ENCODE results near the gene EHD2. TPM values are rescaled to one million over a fixed set of nuclear protein-coding genes. Genes with fewer than 3 reads are reported as not detected.
A peak's percentile ranks its signal among the peaks of the same experiment; 100 is the strongest.
"Not testable (repeated sequence)": the region's sequence is repeated elsewhere in the genome, so short reads cannot be mapped to it uniquely, and the experiment has no call there.

EHD2 gene
- total and polyA plus RNA-seq, 3 experiments from 2014 or later: 0.07 TPM; not detected in 2

GRCh38 chr19:47776568-47776967 lies 63.3 kb downstream of the EHD2 start:
- no peaks in the 10 kb centered on the region for H3K27me3 Mint-ChIP-seq
- ChIA-PET CTCF (interaction anchor here (1.1 to 1.9 kb wide), 2 partner anchors 11 to 33 kb away, joined by 5 to 7 read pairs; no protein-coding TSS in a partner anchor), POLR2A (no interaction called here)
- H3K4me3 Mint-ChIP-seq: peak overlapping the region in 4 of 7 donors; percentile 11 to 94 (median 38)
- H3K27ac Mint-ChIP-seq: peak overlapping the region in 1 of 8 donors; percentile 12
- H3K4me1 Mint-ChIP-seq: peaks cover 25 to 38% (median 32%) of the 10 kb centered on the region in 3 donors
- H3K9me3 Mint-ChIP-seq: no peaks in the 10 kb centered on the region
- peaks cover 3 to 18% (median 6%) of the 10 kb centered on the region in 3 donors for H3K36me3 Mint-ChIP-seq
- peaks cover 2% of the 10 kb centered on the region for H3K36me3 ChIP-seq (ENCODE audit: insufficient read depth, low read length)
- H3K27ac ChIP-seq (ENCODE audit: low read depth, low read length): no peak overlapping the region
- H3K4me1 ChIP-seq (ENCODE audit: insufficient read depth, low read length): peaks cover 13% of the 10 kb centered on the region
- no peak overlapping the region for H3K4me3 ChIP-seq (ENCODE audit: low read length)
- H3K9me3 ChIP-seq (ENCODE audit: low read length): no peaks in the 10 kb centered on the region
- no peak for DNase-seq
- no peaks in the 10 kb centered on the region for H3K27me3 ChIP-seq (ENCODE audit: insufficient read depth, low read length, poor library complexity, severe bottlenecking)

DNA sequence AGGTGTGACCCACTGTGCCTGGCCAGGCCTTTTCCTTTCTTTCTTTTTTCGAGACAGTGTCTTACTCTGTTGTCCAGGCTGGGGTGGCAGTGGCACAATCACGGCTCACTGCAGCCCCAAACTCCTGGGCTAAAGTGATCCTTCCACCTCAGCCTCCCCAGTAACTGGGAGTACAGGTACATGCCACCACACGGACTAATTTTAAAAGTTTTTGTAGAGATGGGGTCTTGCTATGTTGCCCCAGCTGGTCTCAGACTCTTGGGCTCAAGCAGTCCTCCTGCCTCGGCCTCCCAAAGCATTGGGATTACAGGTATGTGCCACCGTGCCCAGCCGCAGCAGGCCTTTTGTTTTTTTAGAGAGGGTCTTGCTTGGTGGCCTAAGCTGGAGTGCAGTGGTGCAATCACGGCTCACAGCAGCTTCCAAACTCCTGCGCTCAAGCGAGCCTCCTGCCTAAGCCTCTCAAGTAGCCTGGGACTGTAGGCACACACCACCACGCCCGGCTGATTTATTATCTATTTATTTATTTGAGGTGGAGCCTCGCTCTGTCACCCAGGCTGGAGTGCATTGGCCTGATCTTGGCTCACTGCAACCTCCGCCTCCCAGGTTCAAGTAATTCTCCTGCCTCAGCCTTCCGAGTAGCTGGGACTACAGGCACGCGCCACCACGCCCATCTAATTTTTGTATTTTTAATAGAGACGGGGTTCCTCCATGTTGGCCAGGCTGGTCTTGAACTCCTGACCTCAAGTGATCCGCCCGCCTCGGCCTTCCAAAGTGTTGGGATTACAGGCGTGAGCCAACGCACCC lies 64.2 kb downstream of the EHD2 start:
- Mint-ChIP-seq H3K36me3 (peaks cover 4 to 27% (median 13%) of the 10 kb centered on the region in 3 donors), H3K4me1 (peaks cover 28 to 40% (median 35%) of the 10 kb centered on the region in 3 donors), H3K4me3 (peak overlapping the region; percentile 94 to 97 (median 97)), H3K27ac (peak overlapping the region in 6 of 8 donors; percentile 81 to 99 (median 96))
- Histone ChIP-seq H3K27ac (ENCODE audit: low read depth, low read length) (peak overlapping the region; percentile 92), H3K4me1 (ENCODE audit: insufficient read depth, low read length) (peaks cover 13% of the 10 kb centered on the region), H3K4me3 (ENCODE audit: low read length) (peak overlapping the region; percentile 93)
- ChIA-PET POLR2A (interaction anchor here (0.6 to 1.1 kb wide), 3 partner anchors 10 to 32 kb away, joined by 3 to 7 read pairs (median 3); partner anchors contain the start of gene NOP53), CTCF (interaction anchor here (1.9 kb wide), 1 partner anchor 34 kb away, joined by 7 read pairs; no protein-coding TSS in a partner anchor)
- not testable (repeated sequence) for H3K9me3 ChIP-seq (ENCODE audit: low read length); H3K9me3 Mint-ChIP-seq; H3K36me3 ChIP-seq (ENCODE audit: insufficient read depth, low read length); DNase-seq; H3K27me3 ChIP-seq (ENCODE audit: insufficient read depth, low read length, poor library complexity, severe bottlenecking); H3K27me3 Mint-ChIP-seq

DNA sequence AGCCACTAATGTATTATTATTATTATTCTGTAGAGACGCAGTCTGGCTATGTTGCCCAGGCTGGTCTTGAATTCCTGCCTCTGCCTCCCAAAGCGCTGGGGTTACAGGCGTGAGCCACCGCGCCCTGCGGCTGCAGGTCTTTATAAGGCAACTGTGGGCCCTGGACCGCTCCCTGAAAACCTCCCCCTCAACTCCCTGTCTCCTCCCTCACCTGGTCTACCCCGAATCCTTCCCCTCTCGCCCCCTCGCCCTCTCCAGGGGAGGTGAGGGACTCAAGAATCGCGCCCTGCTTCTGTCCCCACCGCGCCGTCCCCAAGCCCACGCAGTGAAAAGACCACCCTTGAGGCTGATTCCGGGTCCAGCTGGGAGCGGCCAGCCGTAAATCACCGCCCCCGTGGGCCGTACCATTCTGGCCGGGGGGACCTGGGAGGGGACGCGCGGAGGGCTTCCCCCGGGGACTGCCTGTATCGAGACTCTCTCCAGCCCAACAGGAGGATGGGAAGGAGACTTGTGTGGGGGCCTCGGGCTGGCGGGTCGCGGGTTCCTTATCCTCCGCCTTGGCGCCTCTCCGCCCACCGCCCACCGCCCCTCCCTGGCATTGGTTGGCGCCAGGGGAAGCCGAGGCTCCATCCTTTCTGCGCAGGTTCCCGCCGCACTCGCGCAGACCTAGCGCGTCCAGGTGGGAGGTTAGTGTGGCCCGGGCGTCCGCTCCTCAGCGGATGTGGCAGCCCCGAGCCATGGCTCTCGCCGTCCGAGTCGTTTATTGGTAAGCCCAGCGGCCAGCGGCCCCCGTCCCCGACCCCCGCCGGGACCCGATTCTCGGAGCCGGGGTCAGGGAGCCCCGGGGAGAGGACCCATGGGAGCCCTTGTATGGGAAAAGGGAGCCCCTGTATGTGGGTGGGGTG lies 65.1 kb downstream of the EHD2 start, which contains the start of gene SELENOW:
Gene SELENOW (plus strand): TSS at position 655 of the 905 bp plus-strand sequence. CDS start 83 bp downstream, at position 738.
- no peaks in the 10 kb centered on the region for H3K9me3 Mint-ChIP-seq
- H3K4me1 Mint-ChIP-seq: peaks cover 28 to 40% (median 35%) of the 10 kb centered on the region in 3 donors
- DNase-seq: peak; percentile 64 to 83 (median 79)
- H3K4me1 ChIP-seq (ENCODE audit: insufficient read depth, low read length): peaks cover 13% of the 10 kb centered on the region
- H3K27me3 Mint-ChIP-seq: no peaks in the 10 kb centered on the region
- no peaks in the 10 kb centered on the region for H3K9me3 ChIP-seq (ENCODE audit: low read length)
- H3K27me3 ChIP-seq (ENCODE audit: insufficient read depth, low read length, poor library complexity, severe bottlenecking): no peaks in the 10 kb centered on the region
- ChIA-PET POLR2A (interaction anchor here (0.6 to 1.1 kb wide), 3 partner anchors 11 to 33 kb away, joined by 3 to 7 read pairs (median 3); partner anchors contain the start of gene NOP53), CTCF (no interaction called here)
- peak within 1 kb of the TSS; percentile 94 to 97 (median 97) for H3K4me3 Mint-ChIP-seq
- H3K27ac ChIP-seq (ENCODE audit: low read depth, low read length): peak within 1 kb of the TSS; percentile 92
- peak within 1 kb of the TSS; percentile 81 to 99 (median 96) for H3K27ac Mint-ChIP-seq
- peaks cover 4 to 34% (median 13%) of the 10 kb centered on the region in 3 donors for H3K36me3 Mint-ChIP-seq
- H3K36me3 ChIP-seq (ENCODE audit: insufficient read depth, low read length): peaks cover 5% of the 10 kb centered on the region
- peak within 1 kb of the TSS; percentile 93 for H3K4me3 ChIP-seq (ENCODE audit: low read length)

DNA sequence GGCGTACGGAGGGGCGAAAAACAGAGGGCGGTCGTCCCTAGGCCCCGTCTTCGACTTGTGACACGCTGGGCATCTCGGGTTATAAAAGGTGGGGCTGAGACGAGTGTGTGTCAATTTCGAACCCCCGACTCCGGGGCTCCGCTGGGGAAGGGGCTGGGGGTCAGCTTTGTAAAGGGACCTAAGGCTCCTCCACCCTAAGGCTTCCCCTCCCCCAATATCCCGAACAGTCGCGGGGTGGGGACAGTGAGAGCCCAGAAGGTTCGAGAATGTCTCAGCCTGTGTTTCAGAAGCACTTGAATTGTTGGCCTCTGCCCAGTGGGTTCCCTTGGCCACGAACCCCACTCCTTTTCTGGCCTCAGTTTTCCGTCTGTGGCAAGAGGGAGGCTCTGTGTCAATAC lies 65.7 kb downstream of the EHD2 start:
- Mint-ChIP-seq H3K36me3 (peaks cover 4 to 40% (median 13%) of the 10 kb centered on the region in 3 donors), H3K4me1 (peaks cover 28 to 40% (median 35%) of the 10 kb centered on the region in 3 donors), H3K27me3 (no peaks in the 10 kb centered on the region), H3K9me3 (no peaks in the 10 kb centered on the region), H3K4me3 (peak overlapping the region; percentile 94 to 97 (median 97)), H3K27ac (peak overlapping the region; percentile 81 to 99 (median 96))
- peak overlapping the region; percentile 92 for H3K27ac ChIP-seq (ENCODE audit: low read depth, low read length)
- H3K27me3 ChIP-seq (ENCODE audit: insufficient read depth, low read length, poor library complexity, severe bottlenecking): no peaks in the 10 kb centered on the region
- POLR2A ChIA-PET: interaction anchor here (0.6 kb wide), 1 partner anchor 86 kb away, joined by 3 read pairs; no protein-coding TSS in a partner anchor
- no peaks in the 10 kb centered on the region for H3K9me3 ChIP-seq (ENCODE audit: low read length)
- peaks cover 13% of the 10 kb centered on the region for H3K4me1 ChIP-seq (ENCODE audit: insufficient read depth, low read length)
- H3K4me3 ChIP-seq (ENCODE audit: low read length): peak overlapping the region; percentile 93
- CTCF ChIA-PET: interaction anchor here (1.1 kb wide), 1 partner anchor 328 kb away, joined by 4 read pairs; no protein-coding TSS in a partner anchor
- no peak for DNase-seq
- peaks cover 5% of the 10 kb centered on the region for H3K36me3 ChIP-seq (ENCODE audit: insufficient read depth, low read length)

DNA sequence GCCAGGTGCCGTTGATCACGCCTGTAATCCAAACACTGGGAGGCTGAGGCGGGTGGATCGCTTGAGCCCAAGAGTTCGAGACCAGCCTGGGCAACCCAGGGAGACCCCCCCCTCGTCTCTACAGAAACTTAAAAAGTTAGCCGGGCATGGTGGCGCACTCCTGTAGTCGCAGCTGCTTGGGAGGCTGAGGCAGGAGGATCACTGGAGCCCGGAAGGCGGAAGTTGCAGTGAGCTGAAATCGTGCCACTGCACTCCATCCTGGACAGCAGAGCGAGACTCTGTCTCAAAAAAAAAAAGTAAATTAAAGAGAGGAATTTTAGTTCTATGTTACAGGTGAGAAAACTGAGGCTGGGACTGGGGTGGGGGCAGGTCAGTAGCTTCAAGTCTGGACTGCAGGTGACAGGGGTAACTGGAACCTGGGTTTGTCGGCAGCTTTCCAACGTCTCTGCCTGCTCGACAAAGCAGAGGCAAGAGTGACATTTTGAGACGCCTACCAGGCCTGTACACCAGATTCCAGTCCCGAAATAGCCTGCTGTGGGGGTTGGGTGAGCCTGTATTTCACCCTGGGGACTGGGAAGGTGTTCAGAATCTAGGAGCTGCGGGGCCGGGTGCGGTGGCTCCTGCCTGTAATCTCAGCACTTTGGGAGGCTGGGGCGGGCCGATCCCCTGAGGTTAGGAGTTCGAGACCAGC lies 66.4 kb downstream of the EHD2 start:
- POLR2A ChIA-PET: interaction anchor here (0.6 kb wide), 1 partner anchor 87 kb away, joined by 3 read pairs; no protein-coding TSS in a partner anchor

DNA sequence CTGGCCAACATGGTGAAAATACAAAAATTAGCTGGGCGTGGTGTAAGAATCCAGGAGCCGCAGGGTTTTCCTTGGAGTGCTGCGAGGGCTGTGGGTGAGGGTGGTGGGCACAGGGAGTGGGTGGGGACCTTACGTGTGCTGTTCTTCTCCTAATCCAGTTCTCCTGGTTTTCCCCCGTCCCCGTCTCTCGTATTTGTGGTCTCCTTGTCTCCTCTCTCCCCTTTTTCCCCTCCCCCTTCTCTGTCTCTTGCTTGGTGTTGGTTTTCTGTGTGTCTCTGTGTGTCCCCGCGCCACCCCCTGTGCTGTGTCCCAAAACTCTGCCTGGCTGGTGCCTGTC lies 67.0 kb downstream of the EHD2 start:
- H3K4me3 Mint-ChIP-seq: peak overlapping the region; percentile 80 to 97 (median 95)
- DNase-seq: no peak
- ChIA-PET CTCF (interaction anchor here (0.7 to 1.1 kb wide), 5 partner anchors 10 to 330 kb away, joined by 3 to 4 read pairs (median 3); no protein-coding TSS in a partner anchor), POLR2A (no interaction called here)
- H3K4me1 Mint-ChIP-seq: peaks cover 28 to 44% (median 35%) of the 10 kb centered on the region in 3 donors
- H3K27ac Mint-ChIP-seq: peak overlapping the region in 7 of 8 donors; percentile 71 to 98 (median 83)
- peaks cover 5% of the 10 kb centered on the region for H3K36me3 ChIP-seq (ENCODE audit: insufficient read depth, low read length)
- peaks cover 13% of the 10 kb centered on the region for H3K4me1 ChIP-seq (ENCODE audit: insufficient read depth, low read length)
- no peaks in the 10 kb centered on the region for H3K27me3 Mint-ChIP-seq
- H3K9me3 Mint-ChIP-seq: no peaks in the 10 kb centered on the region
- no peaks in the 10 kb centered on the region for H3K9me3 ChIP-seq (ENCODE audit: low read length)
- no peak overlapping the region for H3K27ac ChIP-seq (ENCODE audit: low read depth, low read length)
- no peaks in the 10 kb centered on the region for H3K27me3 ChIP-seq (ENCODE audit: insufficient read depth, low read length, poor library complexity, severe bottlenecking)
- H3K4me3 ChIP-seq (ENCODE audit: low read length): no peak overlapping the region
- H3K36me3 Mint-ChIP-seq: peaks cover 4 to 50% (median 17%) of the 10 kb centered on the region in 3 donors

More for the DNA sequence above, 66.4 kb downstream of the EHD2 start:
- CTCF ChIA-PET: interaction anchor here (0.7 to 1.1 kb wide), 5 partner anchors 10 to 329 kb away, joined by 3 to 4 read pairs (median 3); no protein-coding TSS in a partner anchor
- peaks cover 13% of the 10 kb centered on the region for H3K4me1 ChIP-seq (ENCODE audit: insufficient read depth, low read length)
- H3K36me3 ChIP-seq (ENCODE audit: insufficient read depth, low read length): peaks cover 5% of the 10 kb centered on the region
- no peaks in the 10 kb centered on the region for H3K9me3 ChIP-seq (ENCODE audit: low read length)
- no peaks in the 10 kb centered on the region for H3K27me3 Mint-ChIP-seq
- no peaks in the 10 kb centered on the region for H3K27me3 ChIP-seq (ENCODE audit: insufficient read depth, low read length, poor library complexity, severe bottlenecking)
- H3K9me3 Mint-ChIP-seq: no peaks in the 10 kb centered on the region
- no peak for DNase-seq
- peaks cover 28 to 44% (median 35%) of the 10 kb centered on the region in 3 donors for H3K4me1 Mint-ChIP-seq
- H3K27ac Mint-ChIP-seq: peak overlapping the region; percentile 81 to 99 (median 96)
- H3K27ac ChIP-seq (ENCODE audit: low read depth, low read length): peak overlapping the region; percentile 92
- H3K36me3 Mint-ChIP-seq: peaks cover 4 to 47% (median 17%) of the 10 kb centered on the region in 3 donors
- peak overlapping the region; percentile 94 to 97 (median 97) for H3K4me3 Mint-ChIP-seq
- H3K4me3 ChIP-seq (ENCODE audit: low read length): peak overlapping the region; percentile 93

Measured in CD8-positive, alpha-beta memory T cell (primary cell).